ENCODE data around the gene TENM4.

The TENM4 gene

GRCh38 chr11:79167510-79168188 is 273.2 kb downstream of the TENM4 start:
- no peaks in the 10 kb centered on the region for H3K36me3 ChIP-seq (ENCODE audit: control insufficient read depth in 2 of 2, insufficient read depth in 1 of 2, low read length in 2 of 2)
- POLR2A ChIA-PET = no interaction called here
- H3K27ac ChIP-seq (ENCODE audit: extremely low read depth, low read depth, low read length) = no peak overlapping the region
- no peak overlapping the region for H3K4me3 ChIP-seq (ENCODE audit: low read depth, low read length)
- H3K9me3 ChIP-seq (ENCODE audit: control insufficient read depth, insufficient read depth, low read depth, low read length) = no peaks in the 10 kb centered on the region
- no peaks in the 10 kb centered on the region for H3K4me1 ChIP-seq (ENCODE audit: control insufficient read depth, insufficient read depth, low read length)
- CTCF ChIA-PET = interaction anchor here (1.0 kb wide), 1 partner anchor 522 kb away, joined by 4 read pairs; no protein-coding TSS in a partner anchor
- no peak for TF ChIP-seq IKZF3 (tag by site-specific recombination; IDR thresholded peaks at IDR 0.05)
- TF ChIP-seq BCL11B (tag by site-specific recombination; IDR thresholded peaks at IDR 0.05; ENCODE audit: low read depth) = no peak
- TF ChIP-seq HOXC10 (CRISPR knock-in tag; IDR thresholded peaks at IDR 0.05) = no peak
- TF ChIP-seq, protein P1, sequence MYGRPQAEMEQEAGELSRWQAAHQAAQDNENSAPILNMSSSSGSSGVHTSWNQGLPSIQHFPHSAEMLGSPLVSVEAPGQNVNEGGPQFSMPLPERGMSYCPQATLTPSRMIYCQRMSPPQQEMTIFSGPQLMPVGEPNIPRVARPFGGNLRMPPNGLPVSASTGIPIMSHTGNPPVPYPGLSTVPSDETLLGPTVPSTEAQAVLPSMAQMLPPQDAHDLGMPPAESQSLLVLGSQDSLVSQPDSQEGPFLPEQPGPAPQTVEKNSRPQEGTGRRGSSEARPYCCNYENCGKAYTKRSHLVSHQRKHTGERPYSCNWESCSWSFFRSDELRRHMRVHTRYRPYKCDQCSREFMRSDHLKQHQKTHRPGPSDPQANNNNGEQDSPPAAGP (tag by site-specific recombination; IDR thresholded peaks at IDR 0.05) = no peak
- TF ChIP-seq, protein P2, sequence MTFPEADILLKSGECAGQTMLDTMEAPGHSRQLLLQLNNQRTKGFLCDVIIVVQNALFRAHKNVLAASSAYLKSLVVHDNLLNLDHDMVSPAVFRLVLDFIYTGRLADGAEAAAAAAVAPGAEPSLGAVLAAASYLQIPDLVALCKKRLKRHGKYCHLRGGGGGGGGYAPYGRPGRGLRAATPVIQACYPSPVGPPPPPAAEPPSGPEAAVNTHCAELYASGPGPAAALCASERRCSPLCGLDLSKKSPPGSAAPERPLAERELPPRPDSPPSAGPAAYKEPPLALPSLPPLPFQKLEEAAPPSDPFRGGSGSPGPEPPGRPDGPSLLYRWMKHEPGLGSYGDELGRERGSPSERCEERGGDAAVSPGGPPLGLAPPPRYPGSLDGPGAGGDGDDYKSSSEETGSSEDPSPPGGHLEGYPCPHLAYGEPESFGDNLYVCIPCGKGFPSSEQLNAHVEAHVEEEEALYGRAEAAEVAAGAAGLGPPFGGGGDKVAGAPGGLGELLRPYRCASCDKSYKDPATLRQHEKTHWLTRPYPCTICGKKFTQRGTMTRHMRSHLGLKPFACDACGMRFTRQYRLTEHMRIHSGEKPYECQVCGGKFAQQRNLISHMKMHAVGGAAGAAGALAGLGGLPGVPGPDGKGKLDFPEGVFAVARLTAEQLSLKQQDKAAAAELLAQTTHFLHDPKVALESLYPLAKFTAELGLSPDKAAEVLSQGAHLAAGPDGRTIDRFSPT (tag by site-specific recombination; IDR thresholded peaks at IDR 0.05) = no peak
- TF ChIP-seq ZNF624 (tag by site-specific recombination; IDR thresholded peaks at IDR 0.05) = no peak
- TF ChIP-seq KLF16 (tag by site-specific recombination; IDR thresholded peaks at IDR 0.05) = no peak
- no peak for TF ChIP-seq KLF1 (tag by site-specific recombination; IDR thresholded peaks at IDR 0.05)
- TF ChIP-seq ZFP3 (tag by site-specific recombination; IDR thresholded peaks at IDR 0.05; ENCODE audit: low read depth) = no peak
- TF ChIP-seq ZNF654 (tag by site-specific recombination; IDR thresholded peaks at IDR 0.05; ENCODE audit: low read depth) = no peak
- TF ChIP-seq, protein P3, sequence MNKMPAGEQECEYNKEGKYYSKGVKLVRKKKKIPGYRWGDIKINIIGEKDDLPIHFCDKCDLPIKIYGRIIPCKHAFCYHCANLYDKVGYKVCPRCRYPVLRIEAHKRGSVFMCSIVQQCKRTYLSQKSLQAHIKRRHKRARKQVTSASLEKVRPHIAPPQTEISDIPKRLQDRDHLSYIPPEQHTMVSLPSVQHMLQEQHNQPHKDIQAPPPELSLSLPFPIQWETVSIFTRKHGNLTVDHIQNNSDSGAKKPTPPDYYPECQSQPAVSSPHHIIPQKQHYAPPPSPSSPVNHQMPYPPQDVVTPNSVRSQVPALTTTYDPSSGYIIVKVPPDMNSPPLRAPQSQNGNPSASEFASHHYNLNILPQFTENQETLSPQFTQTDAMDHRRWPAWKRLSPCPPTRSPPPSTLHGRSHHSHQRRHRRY (tag by site-specific recombination; IDR thresholded peaks at IDR 0.05) = no peak
- TF ChIP-seq ZNF76 (tag by site-specific recombination; IDR thresholded peaks at IDR 0.05; ENCODE audit: borderline replicate concordance, low read depth) = no peak
- no peak for TF ChIP-seq ZNF37A (tag by site-specific recombination; IDR thresholded peaks at IDR 0.05)
- TF ChIP-seq ZNF24 (tag by site-specific recombination; IDR thresholded peaks at IDR 0.05) = no peak

GRCh38 chr11:79165908-79166307 is 274.9 kb downstream of the TENM4 start:
- Histone ChIP-seq H3K4me3 (ENCODE audit: low read depth, low read length) (no peak overlapping the region), H3K9me3 (ENCODE audit: control insufficient read depth, insufficient read depth, low read depth, low read length) (no peaks in the 10 kb centered on the region), H3K4me1 (ENCODE audit: control insufficient read depth, insufficient read depth, low read length) (no peaks in the 10 kb centered on the region), H3K36me3 (ENCODE audit: control insufficient read depth in 2 of 2, insufficient read depth in 1 of 2, low read length in 2 of 2) (no peaks in the 10 kb centered on the region), H3K27ac (ENCODE audit: extremely low read depth, low read depth, low read length) (no peak overlapping the region)
- CTCF ChIA-PET = no interaction called here
- POLR2A ChIA-PET = no interaction called here
- TF ChIP-seq, protein P3 (tag by site-specific recombination; IDR thresholded peaks at IDR 0.05) = no peak
- TF ChIP-seq HOXC10 (CRISPR knock-in tag; IDR thresholded peaks at IDR 0.05) (no peak), ZNF423 (tag by site-specific recombination; IDR thresholded peaks at IDR 0.05) (no peak), ZNF624 (tag by site-specific recombination; IDR thresholded peaks at IDR 0.05) (no peak)
- TF ChIP-seq, protein P4, sequence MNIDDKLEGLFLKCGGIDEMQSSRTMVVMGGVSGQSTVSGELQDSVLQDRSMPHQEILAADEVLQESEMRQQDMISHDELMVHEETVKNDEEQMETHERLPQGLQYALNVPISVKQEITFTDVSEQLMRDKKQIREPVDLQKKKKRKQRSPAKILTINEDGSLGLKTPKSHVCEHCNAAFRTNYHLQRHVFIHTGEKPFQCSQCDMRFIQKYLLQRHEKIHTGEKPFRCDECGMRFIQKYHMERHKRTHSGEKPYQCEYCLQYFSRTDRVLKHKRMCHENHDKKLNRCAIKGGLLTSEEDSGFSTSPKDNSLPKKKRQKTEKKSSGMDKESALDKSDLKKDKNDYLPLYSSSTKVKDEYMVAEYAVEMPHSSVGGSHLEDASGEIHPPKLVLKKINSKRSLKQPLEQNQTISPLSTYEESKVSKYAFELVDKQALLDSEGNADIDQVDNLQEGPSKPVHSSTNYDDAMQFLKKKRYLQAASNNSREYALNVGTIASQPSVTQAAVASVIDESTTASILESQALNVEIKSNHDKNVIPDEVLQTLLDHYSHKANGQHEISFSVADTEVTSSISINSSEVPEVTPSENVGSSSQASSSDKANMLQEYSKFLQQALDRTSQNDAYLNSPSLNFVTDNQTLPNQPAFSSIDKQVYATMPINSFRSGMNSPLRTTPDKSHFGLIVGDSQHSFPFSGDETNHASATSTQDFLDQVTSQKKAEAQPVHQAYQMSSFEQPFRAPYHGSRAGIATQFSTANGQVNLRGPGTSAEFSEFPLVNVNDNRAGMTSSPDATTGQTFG (tag by site-specific recombination; IDR thresholded peaks at IDR 0.05; ENCODE audit: borderline replicate concordance) = no peak
